Body of pancreas (tissue), 4 donors: ENCODE measurements around the gene ARL6. TPM values are rescaled to one million over a fixed set of nuclear protein-coding genes. Genes with fewer than 3 reads are reported as not detected.

Experiments used
- ATAC-seq: fragments of 150-250 bp; one replicate; pipeline ENCODE4 v1.9.1; 2016
- DNase-seq, 4 donors: peaks; one replicate each; pipeline ENCODE4 v3.0.0-alpha.2; 2019
- H3K27ac ChIP-seq, 4 donors: fragments of 200-600 bp; sonication (generic); 1 replicate in 3 of 4; 2 replicates in 1 of 4; pipeline versions ENCODE4 v1.5.1 to v1.6.1; 2016 to 2019; ENCODE audit warnings: mild to moderate bottlenecking in 1 of 4, mixed read lengths in 1 of 4, moderate library complexity in 1 of 4
- H3K27me3 ChIP-seq, 2 donors: fragments of 200-600 bp; sonication (generic); one replicate each; pipeline ENCODE4 v1.6.0; 2016; ENCODE audit warnings: mild to moderate bottlenecking in 1 of 2
- H3K36me3 ChIP-seq, 2 donors: fragments of 200-600 bp; sonication (generic); replicated peaks in 1 of 2; 2 replicates each; pipeline ENCODE4 v1.5.1; 2016; ENCODE audit warnings: low read depth in 2 of 2; ENCODE audit not compliant: insufficient read depth in 1 of 2
- H3K4me1 ChIP-seq: fragments of 200-600 bp; sonication (generic); one replicate; pipeline ENCODE4 v1.6.0; 2016
- H3K4me3 ChIP-seq, 2 donors: fragments of 200-600 bp; sonication (generic); 1 replicate in 1 of 2; 2 replicates in 1 of 2; pipeline ENCODE4 v1.5.1; 2016 to 2019
- H3K9me3 ChIP-seq, 3 donors: fragments of 200-600 bp; sonication (generic); 1 replicate in 2 of 3; 2 replicates in 1 of 3; pipeline ENCODE4 v1.5.1; 2016
- POLR2A ChIP-seq, 3 donors: fragments of 450-650 bp; IDR thresholded peaks; one replicate each; pipeline ENCODE4 v1.6.1; 2016; ENCODE audit warnings: antibody characterized with exemption in 3 of 3, mild to moderate bottlenecking in 2 of 3
- WGBS, 2 donors: methylation state at CpG; one replicate each; pipeline ENCODE4 v1.1.5; 2017; 5-methylcytosine and 5-hydroxymethylcytosine counted together
- intact Hi-C: fragments of 100-400 bp; cut with DNase I; formaldehyde crosslinking; loops from one replicate; pipeline ENCODE4 v1.15.1; 2023
- total RNA-seq, 2 donors: library from RNA; depleted of rRNA; stranded (reverse); fragments of >200 nt; gene quantifications; one replicate each; pipeline ENCODE4 v1.1.0, GENCODE V29; 2016
- TF ChIP-seq, protein P1 (sequence below), 7 experiments: fragments of 450-650 bp in 4 of 7; fragments of 200-600 bp in 3 of 7; sonication (generic) in 3 of 7; IDR thresholded peaks; one replicate each; pipeline ENCODE4 v1.5.1; 2016 to 2019; ENCODE audit warnings: antibody characterized with exemption in 7 of 7

ARL6 gene
- total RNA-seq, 2 donors from 2014 or later: 4.3 to 11.4 TPM

DNA sequence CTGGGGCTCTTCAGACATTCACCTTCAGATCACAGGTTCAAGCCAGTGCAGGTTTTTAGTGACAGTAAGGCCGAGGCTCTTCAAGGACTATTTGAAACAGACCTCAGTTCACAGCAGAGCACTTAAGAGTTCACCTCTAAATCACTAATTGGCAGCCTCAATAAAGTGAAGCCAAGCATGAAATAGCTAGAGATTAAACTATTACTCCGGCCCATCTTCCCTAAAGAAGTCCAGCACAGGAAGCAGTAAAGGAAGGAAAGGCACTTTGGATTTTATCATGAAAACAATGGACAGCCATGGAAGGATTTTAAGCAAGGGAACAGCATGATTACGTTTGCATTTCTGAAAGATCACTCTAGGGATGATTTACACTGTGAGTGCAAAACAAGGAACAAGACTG lies 27.6 kb upstream of the ARL6 start:
- Histone ChIP-seq H3K36me3 (no peaks in the 10 kb centered on the region), H3K4me3 (no peak overlapping the region), H3K27me3 (no peaks in the 10 kb centered on the region), H3K27ac (no peak overlapping the region), H3K9me3 (no peaks in the 10 kb centered on the region), H3K4me1 (no peaks in the 10 kb centered on the region)
- WGBS, 2 donors: 34 to 45% methylated on average over 3 of the region's 3 CpGs
- ATAC-seq (no peak), DNase-seq (no peak)
- intact Hi-C loops: no loop called here
- TF ChIP-seq, protein P1, sequence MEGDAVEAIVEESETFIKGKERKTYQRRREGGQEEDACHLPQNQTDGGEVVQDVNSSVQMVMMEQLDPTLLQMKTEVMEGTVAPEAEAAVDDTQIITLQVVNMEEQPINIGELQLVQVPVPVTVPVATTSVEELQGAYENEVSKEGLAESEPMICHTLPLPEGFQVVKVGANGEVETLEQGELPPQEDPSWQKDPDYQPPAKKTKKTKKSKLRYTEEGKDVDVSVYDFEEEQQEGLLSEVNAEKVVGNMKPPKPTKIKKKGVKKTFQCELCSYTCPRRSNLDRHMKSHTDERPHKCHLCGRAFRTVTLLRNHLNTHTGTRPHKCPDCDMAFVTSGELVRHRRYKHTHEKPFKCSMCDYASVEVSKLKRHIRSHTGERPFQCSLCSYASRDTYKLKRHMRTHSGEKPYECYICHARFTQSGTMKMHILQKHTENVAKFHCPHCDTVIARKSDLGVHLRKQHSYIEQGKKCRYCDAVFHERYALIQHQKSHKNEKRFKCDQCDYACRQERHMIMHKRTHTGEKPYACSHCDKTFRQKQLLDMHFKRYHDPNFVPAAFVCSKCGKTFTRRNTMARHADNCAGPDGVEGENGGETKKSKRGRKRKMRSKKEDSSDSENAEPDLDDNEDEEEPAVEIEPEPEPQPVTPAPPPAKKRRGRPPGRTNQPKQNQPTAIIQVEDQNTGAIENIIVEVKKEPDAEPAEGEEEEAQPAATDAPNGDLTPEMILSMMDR (IDR thresholded peaks at IDR 0.05): no peak
- no peak for TF ChIP-seq POLR2A (IDR thresholded peaks at IDR 0.05)

DNA sequence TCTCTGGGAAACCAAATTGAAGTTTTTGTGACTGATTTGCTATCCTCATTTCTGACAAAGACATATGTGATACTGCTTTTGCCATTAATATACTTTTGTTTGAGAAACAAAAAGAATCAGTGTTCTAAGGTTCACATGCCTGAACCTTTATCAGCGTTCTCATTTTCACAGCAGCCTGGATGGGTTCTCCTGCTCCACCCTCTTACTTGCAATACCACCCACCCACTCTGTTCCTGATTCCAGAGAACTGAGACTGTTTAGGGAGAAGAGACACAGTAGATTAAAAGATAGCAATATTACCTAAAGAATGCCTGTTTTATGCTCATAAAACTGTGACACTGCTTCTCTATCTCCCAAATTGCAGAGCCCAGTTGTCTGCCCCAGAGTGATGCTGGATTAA lies 25.8 kb upstream of the ARL6 start:
- Histone ChIP-seq H3K36me3 (no peaks in the 10 kb centered on the region), H3K9me3 (no peaks in the 10 kb centered on the region), H3K4me1 (no peaks in the 10 kb centered on the region), H3K27ac (no peak overlapping the region), H3K27me3 (no peaks in the 10 kb centered on the region), H3K4me3 (no peak overlapping the region)
- DNase-seq (no peak), ATAC-seq (no peak)
- 43 to 60% methylated on average over 1 of the region's 1 CpG for WGBS, 2 donors
- no peak for TF ChIP-seq POLR2A (IDR thresholded peaks at IDR 0.05)
- TF ChIP-seq, protein P1 (IDR thresholded peaks at IDR 0.05): no peak
- intact Hi-C loops: no loop called here

DNA sequence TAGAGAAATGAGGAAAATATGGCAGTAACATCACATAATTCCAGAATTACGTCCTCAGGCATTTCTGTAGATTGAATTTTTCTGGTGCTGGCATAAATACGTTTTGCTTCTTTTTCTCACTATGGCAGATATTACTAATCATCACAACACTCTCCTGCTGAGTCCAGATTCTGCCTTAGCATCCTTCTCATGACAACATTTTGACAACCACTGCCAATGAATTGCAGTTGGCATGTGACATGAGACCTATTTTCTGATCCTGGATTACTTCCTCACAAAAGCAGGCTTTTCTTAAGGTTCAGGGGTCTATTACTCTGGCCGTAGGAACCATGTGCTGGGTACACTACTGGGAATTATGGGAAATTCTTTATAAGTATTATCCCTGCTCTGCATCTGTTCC lies 22.5 kb upstream of the ARL6 start:
- DNase-seq: no peak
- Histone ChIP-seq H3K4me3 (no peak overlapping the region), H3K4me1 (no peaks in the 10 kb centered on the region), H3K9me3 (no peaks in the 10 kb centered on the region), H3K27me3 (no peaks in the 10 kb centered on the region), H3K27ac (no peak overlapping the region), H3K36me3 (no peaks in the 10 kb centered on the region)
- 78 to 88% methylated on average over 3 of the region's 3 CpGs for WGBS, 2 donors
- intact Hi-C loops: no loop called here
- TF ChIP-seq, protein P1 (IDR thresholded peaks at IDR 0.05): no peak
- TF ChIP-seq POLR2A (IDR thresholded peaks at IDR 0.05): no peak
- ATAC-seq: no peak

DNA sequence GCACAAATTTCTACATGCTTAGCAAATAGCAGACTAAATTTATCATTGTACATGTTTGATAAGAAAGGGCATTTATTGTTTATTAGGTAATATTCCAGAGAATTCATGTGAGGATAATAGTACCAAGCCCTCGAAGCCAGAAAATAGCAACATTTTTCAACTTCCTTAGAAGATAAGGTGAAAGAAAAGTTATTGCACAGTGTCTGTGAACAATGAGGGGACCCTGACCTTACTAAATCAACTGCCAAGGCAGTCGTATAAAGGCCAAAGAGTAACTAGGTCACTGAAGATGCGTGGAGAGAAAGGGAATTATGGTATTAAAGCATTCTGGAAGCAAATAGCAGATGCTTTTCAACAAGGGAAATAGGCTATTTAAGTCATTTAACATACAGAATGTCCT lies 20.3 kb upstream of the ARL6 start:
- intact Hi-C loops: no loop called here
- Histone ChIP-seq H3K9me3 (no peaks in the 10 kb centered on the region), H3K27me3 (no peaks in the 10 kb centered on the region), H3K36me3 (no peaks in the 10 kb centered on the region), H3K4me1 (no peaks in the 10 kb centered on the region), H3K27ac (no peak overlapping the region), H3K4me3 (no peak overlapping the region)
- TF ChIP-seq, protein P1 (IDR thresholded peaks at IDR 0.05): no peak
- TF ChIP-seq POLR2A (IDR thresholded peaks at IDR 0.05): no peak
- 33 to 36% methylated on average over 3 of the region's 3 CpGs for WGBS, 2 donors
- DNase-seq: no peak
- no peak for ATAC-seq

DNA sequence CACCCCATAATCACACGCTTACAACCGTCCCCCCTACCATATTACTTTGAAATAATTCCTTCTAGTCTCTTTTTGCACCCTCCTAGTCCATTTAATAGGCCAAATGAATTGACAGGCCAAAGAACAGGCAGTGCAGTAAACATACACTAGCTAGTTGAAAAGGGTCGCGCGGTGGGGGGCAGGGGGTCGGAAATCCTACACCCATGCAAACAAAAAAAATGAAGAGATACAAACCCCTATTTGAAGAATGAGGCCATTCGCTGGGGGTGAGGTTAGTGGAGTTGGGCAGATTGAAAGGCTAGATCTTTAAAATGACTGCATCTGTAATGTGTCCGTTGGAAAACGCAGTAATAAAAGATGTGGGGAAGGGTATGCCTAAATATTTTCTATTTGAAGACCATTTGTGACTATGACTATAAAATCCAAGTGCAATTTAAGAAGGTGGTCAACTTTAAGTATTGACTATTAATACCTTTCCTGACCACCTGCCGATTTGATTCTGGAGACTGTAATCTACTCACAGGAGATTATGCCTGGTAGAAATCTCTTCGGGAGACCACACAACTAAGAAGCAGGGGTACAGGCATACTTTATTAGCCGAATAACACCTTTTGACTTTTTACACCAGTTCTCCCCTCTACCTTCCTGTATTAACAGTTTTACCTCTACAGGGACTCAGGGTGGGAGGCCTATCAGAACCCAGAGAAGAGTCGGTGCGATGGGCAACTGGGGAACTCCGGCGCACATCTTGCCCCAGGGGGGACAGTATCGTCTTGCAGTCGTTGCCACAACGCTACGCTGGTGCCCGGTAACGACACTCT lies 762 bp upstream of the ARL6 start:
- ATAC-seq (no peak), DNase-seq (no peak)
- 13 to 28% methylated on average over 12 to 22 of the region's 22 CpGs for WGBS, 2 donors
- H3K27me3 ChIP-seq: no peaks in the 10 kb centered on the region
- peaks cover 31% of the 10 kb centered on the region for H3K4me1 ChIP-seq
- H3K27ac ChIP-seq: peak overlapping the region; percentile 55 to 87 (median 64)
- no peaks in the 10 kb centered on the region for H3K9me3 ChIP-seq
- peaks cover 0 to 2% of the 10 kb centered on the region in 2 donors for H3K36me3 ChIP-seq
- TF ChIP-seq, protein P1 (IDR thresholded peaks at IDR 0.05): no peak
- no peak for TF ChIP-seq POLR2A (IDR thresholded peaks at IDR 0.05)
- peak overlapping the region; percentile 63 to 96 for H3K4me3 ChIP-seq
- intact Hi-C loops: no loop called here
